Neural cell (in vitro differentiated cells): ENCODE data around the gene DISP1.

Experiments
- EP300 ChIP-seq: fragments of 450-650 bp; conservative IDR thresholded peaks from 2 replicates; pipeline ENCODE4 v1.6.1; 2014; ENCODE audit warnings: antibody characterized with exemption, mild to moderate bottlenecking, moderate library complexity; ENCODE audit not compliant: poor library complexity, severe bottlenecking
- POLR2AphosphoS5 ChIP-seq: IDR thresholded peaks from 2 replicates; pipeline ENCODE4 v1.6.1; 2012
- TAF1 ChIP-seq: IDR thresholded peaks from 2 replicates; pipeline ENCODE4 v1.6.1; 2012; ENCODE audit warnings: low read depth
- TF ChIP-seq, protein P1 (sequence below): fragments of 450-650 bp; IDR thresholded peaks from 2 replicates; pipeline ENCODE4 v1.5.1; 2014; ENCODE audit warnings: antibody characterized with exemption, mild to moderate bottlenecking, moderate library complexity; ENCODE audit not compliant: poor library complexity, severe bottlenecking

DNA sequence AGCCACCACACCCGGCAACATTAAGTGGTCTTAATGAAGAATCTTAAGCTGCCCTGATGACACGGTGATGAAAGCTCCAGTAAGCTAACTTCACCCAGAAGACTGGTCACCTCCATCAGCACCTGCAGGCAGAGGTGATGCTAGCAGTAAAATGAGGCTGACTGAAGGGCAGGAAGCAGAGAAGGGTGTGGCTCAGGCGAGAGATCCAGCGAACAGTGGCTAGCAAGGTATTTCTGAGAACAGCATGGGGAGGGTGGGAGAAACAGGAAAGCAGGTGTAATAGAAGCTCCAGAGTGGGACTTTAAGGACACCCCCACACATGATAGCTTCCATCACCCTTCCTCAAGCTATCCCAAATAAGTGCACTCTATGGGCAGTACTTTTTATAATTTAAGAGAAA, 15.9 kb upstream of the DISP1 start:
- TF ChIP-seq, protein P1, sequence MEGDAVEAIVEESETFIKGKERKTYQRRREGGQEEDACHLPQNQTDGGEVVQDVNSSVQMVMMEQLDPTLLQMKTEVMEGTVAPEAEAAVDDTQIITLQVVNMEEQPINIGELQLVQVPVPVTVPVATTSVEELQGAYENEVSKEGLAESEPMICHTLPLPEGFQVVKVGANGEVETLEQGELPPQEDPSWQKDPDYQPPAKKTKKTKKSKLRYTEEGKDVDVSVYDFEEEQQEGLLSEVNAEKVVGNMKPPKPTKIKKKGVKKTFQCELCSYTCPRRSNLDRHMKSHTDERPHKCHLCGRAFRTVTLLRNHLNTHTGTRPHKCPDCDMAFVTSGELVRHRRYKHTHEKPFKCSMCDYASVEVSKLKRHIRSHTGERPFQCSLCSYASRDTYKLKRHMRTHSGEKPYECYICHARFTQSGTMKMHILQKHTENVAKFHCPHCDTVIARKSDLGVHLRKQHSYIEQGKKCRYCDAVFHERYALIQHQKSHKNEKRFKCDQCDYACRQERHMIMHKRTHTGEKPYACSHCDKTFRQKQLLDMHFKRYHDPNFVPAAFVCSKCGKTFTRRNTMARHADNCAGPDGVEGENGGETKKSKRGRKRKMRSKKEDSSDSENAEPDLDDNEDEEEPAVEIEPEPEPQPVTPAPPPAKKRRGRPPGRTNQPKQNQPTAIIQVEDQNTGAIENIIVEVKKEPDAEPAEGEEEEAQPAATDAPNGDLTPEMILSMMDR, result no peak
- TF ChIP-seq POLR2AphosphoS5 (no peak), EP300 (no peak), TAF1 (no peak)
